SU-DHL-6 (cell line): ENCODE data around the gene HMGCLL1.

Experiments
- H2AFZ ChIP-seq: fragments of 200-600 bp; sonication (generic); 2 replicates; pipeline ENCODE4 v1.6.1; 2014; ENCODE audit warnings: low read depth, mild to moderate bottlenecking, moderate library complexity, mixed read lengths, antibody characterized with exemption, low read length; ENCODE audit not compliant: severe bottlenecking
- H3F3A ChIP-seq: fragments of 200-600 bp; shearing (Covaris generic); 2 replicates; pipeline ENCODE4 v1.6.0; 2016; ENCODE audit warnings: antibody characterized with exemption, mild to moderate bottlenecking; ENCODE audit not compliant: insufficient read depth
- H3K27ac ChIP-seq: fragments of 200-600 bp; sonication (generic); 2 replicates; pipeline ENCODE4 v1.5.1; 2016; ENCODE audit warnings: low read depth, mild to moderate bottlenecking, low read length, moderate library complexity, mixed read lengths
- H3K27me3 ChIP-seq: fragments of 200-600 bp; sonication (generic), shearing (Covaris generic); 2 replicates; pipeline ENCODE4 v1.6.0; 2014; ENCODE audit warnings: mild to moderate bottlenecking, low read length
- H3K36me3 ChIP-seq: fragments of 200-600 bp; sonication (generic); 2 replicates; pipeline ENCODE4 v1.6.1; 2014; ENCODE audit warnings: mild to moderate bottlenecking, low read length, mixed read lengths
- H3K4me2 ChIP-seq: fragments of 300-600, 200-600 bp; shearing (Covaris generic), sonication (generic); 2 replicates; pipeline ENCODE4 v1.6.0; 2014; ENCODE audit warnings: low read length, low read depth, mild to moderate bottlenecking; ENCODE audit not compliant: poor library complexity, severe bottlenecking
- H3K4me3 ChIP-seq: fragments of 200-600 bp; sonication (generic); 2 replicates; pipeline ENCODE4 v1.5.1; 2014; ENCODE audit warnings: antibody characterized with exemption, low read length, mild to moderate bottlenecking, mixed read lengths; ENCODE audit not compliant: insufficient read depth, poor library complexity, severe bottlenecking
- H3K79me2 ChIP-seq: fragments of 200-600 bp; sonication (generic); 2 replicates; pipeline ENCODE4 v1.6.1; 2014; ENCODE audit warnings: mild to moderate bottlenecking, low read length, moderate library complexity; ENCODE audit not compliant: insufficient read depth
- H3K9ac ChIP-seq: fragments of 200-600 bp; sonication (generic); 2 replicates; pipeline ENCODE4 v1.7.0; 2014; ENCODE audit warnings: mild to moderate bottlenecking, low read length
- H3K9me2 ChIP-seq: fragments of 200-600 bp; sonication (generic); replicated peaks from 2 replicates; pipeline ENCODE4 v1.6.1; 2014; ENCODE audit warnings: low read length; ENCODE audit not compliant: insufficient read depth
- H3K9me3 ChIP-seq: fragments of 200-600 bp; sonication (generic); 2 replicates; pipeline ENCODE4 v1.6.1; 2014; ENCODE audit warnings: low read length, mixed read lengths; ENCODE audit not compliant: insufficient read depth
- H4K20me1 ChIP-seq: fragments of 200-600 bp; sonication (generic); 2 replicates; pipeline ENCODE4 v1.6.1; 2014; ENCODE audit warnings: low read depth, mild to moderate bottlenecking, antibody characterized with exemption, low read length, moderate library complexity, mixed read lengths
- EZH2phosphoT487 ChIP-seq: fragments of 200-600 bp; sonication (generic), shearing (Covaris generic); conservative IDR thresholded peaks from 2 replicates; pipeline ENCODE4 v1.6.1; 2018; ENCODE audit warnings: mild to moderate bottlenecking, antibody characterized with exemption, low read length, moderate library complexity, mixed read lengths
- TF ChIP-seq, protein P1 (sequence below): fragments of 200-600 bp; sonication (generic); IDR thresholded peaks from one replicate; pipeline ENCODE4 v1.5.1; 2017; ENCODE audit warnings: antibody characterized with exemption, mild to moderate bottlenecking, low read length, moderate library complexity; ENCODE audit not compliant: insufficient read depth, poor library complexity, severe bottlenecking

The HMGCLL1 gene

DNA sequence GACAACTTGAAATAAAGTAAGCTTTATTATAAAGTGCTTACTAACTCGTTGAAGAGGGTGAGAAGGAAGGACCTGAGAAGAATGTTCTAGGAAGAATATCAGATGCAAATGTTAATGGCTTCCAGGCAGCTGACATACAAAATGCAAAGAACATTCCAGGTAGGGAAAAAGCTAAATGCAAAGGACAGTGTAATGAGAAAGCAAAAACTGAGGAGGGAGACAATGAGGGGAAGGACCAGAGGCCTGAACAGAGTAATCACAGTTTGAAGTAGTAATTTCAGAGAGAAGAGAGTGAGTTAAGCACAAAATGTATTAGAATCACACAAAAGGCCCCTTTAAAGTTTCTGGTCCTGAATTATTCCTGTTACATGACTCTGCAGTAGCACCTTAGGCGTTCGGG is 81.3 kb downstream of the HMGCLL1 start:
- no peaks in the 10 kb centered on the region for H3K36me3 ChIP-seq
- H4K20me1 ChIP-seq: no peaks in the 10 kb centered on the region
- no peak overlapping the region for H3K27ac ChIP-seq
- no peaks in the 10 kb centered on the region for H3K9me3 ChIP-seq
- H3F3A ChIP-seq: no peaks in the 10 kb centered on the region
- no peak overlapping the region for H3K4me3 ChIP-seq
- H3K9me2 ChIP-seq: no peaks in the 10 kb centered on the region
- no peaks in the 10 kb centered on the region for H3K27me3 ChIP-seq
- H3K9ac ChIP-seq: no peak overlapping the region
- H3K79me2 ChIP-seq: no peaks in the 10 kb centered on the region
- H2AFZ ChIP-seq: no peak overlapping the region
- H3K4me2 ChIP-seq: no peak overlapping the region
- no peak for TF ChIP-seq EZH2phosphoT487
- TF ChIP-seq, protein P1, sequence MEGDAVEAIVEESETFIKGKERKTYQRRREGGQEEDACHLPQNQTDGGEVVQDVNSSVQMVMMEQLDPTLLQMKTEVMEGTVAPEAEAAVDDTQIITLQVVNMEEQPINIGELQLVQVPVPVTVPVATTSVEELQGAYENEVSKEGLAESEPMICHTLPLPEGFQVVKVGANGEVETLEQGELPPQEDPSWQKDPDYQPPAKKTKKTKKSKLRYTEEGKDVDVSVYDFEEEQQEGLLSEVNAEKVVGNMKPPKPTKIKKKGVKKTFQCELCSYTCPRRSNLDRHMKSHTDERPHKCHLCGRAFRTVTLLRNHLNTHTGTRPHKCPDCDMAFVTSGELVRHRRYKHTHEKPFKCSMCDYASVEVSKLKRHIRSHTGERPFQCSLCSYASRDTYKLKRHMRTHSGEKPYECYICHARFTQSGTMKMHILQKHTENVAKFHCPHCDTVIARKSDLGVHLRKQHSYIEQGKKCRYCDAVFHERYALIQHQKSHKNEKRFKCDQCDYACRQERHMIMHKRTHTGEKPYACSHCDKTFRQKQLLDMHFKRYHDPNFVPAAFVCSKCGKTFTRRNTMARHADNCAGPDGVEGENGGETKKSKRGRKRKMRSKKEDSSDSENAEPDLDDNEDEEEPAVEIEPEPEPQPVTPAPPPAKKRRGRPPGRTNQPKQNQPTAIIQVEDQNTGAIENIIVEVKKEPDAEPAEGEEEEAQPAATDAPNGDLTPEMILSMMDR: no peak

DNA sequence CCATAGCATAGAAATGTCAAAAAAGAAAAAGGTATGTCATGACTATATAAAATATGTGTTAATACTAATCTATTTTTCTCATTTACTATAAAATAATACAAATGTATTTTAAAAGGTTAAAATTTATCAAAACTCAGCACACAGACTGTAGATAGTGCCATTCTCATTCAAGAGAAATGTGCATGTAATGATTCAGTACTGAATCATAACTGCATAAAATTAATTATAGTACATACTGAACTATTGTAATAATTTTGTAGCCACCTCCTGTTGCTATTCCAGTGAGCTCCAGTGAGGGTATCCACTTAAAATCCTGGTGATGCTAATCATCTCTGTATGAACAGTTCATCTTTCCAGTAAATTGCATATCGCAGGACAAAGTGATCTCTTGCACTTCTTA is 82.8 kb downstream of the HMGCLL1 start:
- H3K27ac ChIP-seq: no peak overlapping the region
- no peak overlapping the region for H3K9ac ChIP-seq

DNA sequence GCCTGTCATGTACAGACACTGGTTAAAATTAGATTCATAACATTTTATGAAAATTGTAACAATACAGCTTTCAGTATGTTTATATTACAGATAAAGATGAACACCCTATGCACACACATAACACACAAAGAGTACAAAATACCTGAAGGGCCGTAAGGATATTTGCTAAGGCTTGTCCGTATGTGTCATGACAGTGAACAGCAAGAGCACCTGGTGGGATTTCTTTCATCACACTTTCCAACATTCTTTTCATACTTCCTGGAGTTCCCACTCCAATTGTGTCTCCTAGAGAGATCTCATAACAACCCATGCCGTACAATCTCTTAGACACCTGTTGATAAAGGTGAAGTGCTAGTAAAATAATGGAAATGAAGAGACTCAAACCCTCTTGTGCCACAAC is 83.7 kb downstream of the HMGCLL1 start:
- no peak overlapping the region for H2AFZ ChIP-seq
- H3K4me3 ChIP-seq: no peak overlapping the region
- no peaks in the 10 kb centered on the region for H3K9me3 ChIP-seq
- H3K4me2 ChIP-seq: no peak overlapping the region
- no peaks in the 10 kb centered on the region for H3K79me2 ChIP-seq
- no peak overlapping the region for H3K27ac ChIP-seq
- TF ChIP-seq, protein P1: no peak
- no peak for TF ChIP-seq EZH2phosphoT487
- no peaks in the 10 kb centered on the region for H3F3A ChIP-seq
- no peaks in the 10 kb centered on the region for H4K20me1 ChIP-seq
- H3K36me3 ChIP-seq: no peaks in the 10 kb centered on the region
- H3K27me3 ChIP-seq: no peaks in the 10 kb centered on the region
- H3K9ac ChIP-seq: no peak overlapping the region
- no peaks in the 10 kb centered on the region for H3K9me2 ChIP-seq

More for the DNA sequence above, 82.8 kb downstream of the HMGCLL1 start:
- Histone ChIP-seq H3K9me2 (no peaks in the 10 kb centered on the region), H4K20me1 (no peaks in the 10 kb centered on the region), H3K27me3 (no peaks in the 10 kb centered on the region), H3F3A (no peaks in the 10 kb centered on the region), H3K4me3 (no peak overlapping the region), H2AFZ (no peak overlapping the region), H3K79me2 (no peaks in the 10 kb centered on the region), H3K9me3 (no peaks in the 10 kb centered on the region), H3K36me3 (no peaks in the 10 kb centered on the region), H3K4me2 (no peak overlapping the region)
- TF ChIP-seq, protein P1: no peak
- TF ChIP-seq EZH2phosphoT487: no peak
